ENCODE measurements around the gene NRG3. TPM values are rescaled to one million over a fixed set of nuclear protein-coding genes. Genes with fewer than 3 reads are reported as not detected.

NRG3 gene
- total and polyA plus RNA-seq, 2 donors (not counting 1 experiment from before 2014, with no cell fraction given), result not detected

DNA sequence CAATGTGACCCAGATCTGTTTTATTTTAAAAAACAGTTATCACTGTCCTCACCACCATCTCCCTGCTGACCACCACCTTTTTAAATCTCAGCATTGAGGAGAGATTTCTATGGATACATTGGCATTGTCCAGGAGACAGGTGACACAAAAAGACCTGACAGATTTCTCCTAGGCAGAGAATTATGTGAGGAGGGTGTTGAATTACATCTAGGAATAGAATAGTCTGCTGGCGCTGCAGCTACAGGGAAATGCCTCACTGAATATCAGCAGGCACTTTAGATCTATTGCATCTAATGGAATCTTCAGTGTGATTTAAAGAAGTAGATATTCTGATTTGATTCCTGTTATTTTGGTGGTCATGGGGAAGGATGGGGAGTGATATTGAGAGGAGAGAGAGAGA is 593.5 kb downstream of the NRG3 start:
- no peak overlapping the region for H3K4me2 ChIP-seq (ENCODE audit: extremely low read depth, insufficient read depth, low read length)
- no peak for TF ChIP-seq CTCF (conservative IDR thresholded peaks at IDR 0.05 in 1 of 2, IDR thresholded peaks at IDR 0.05 in 1 of 2; ENCODE audit: low read depth in 1 of 2, low read length in 2 of 2)
- no peak for TF ChIP-seq EZH2 (IDR thresholded peaks at IDR 0.05; ENCODE audit: low read length, missing control alignments)
- no peaks in the 10 kb centered on the region for H3K27me3 ChIP-seq (ENCODE audit: control insufficient read depth, insufficient read depth, low read length)
- no peak overlapping the region for H2AFZ ChIP-seq (ENCODE audit: low read length)
- H3K9me3 ChIP-seq (ENCODE audit: control insufficient read depth, insufficient read depth, low read depth, low read length), result no peaks in the 10 kb centered on the region
- no peaks in the 10 kb centered on the region for H3K79me2 ChIP-seq (ENCODE audit: control insufficient read depth, insufficient read depth, low read length)
- no peaks in the 10 kb centered on the region for H4K20me1 ChIP-seq (ENCODE audit: control insufficient read depth, extremely low read depth, insufficient read depth, low read length)
- DNase-seq (ENCODE audit: low read depth in 2 of 2), result no peak
- no peak overlapping the region for H3K9ac ChIP-seq (ENCODE audit: insufficient read depth, low read length)
- H3K4me1 ChIP-seq (ENCODE audit: control insufficient read depth, extremely low read depth, insufficient read depth, low read length), result no peaks in the 10 kb centered on the region
- H3K36me3 ChIP-seq (ENCODE audit: control insufficient read depth, insufficient read depth, low read length), result no peaks in the 10 kb centered on the region
- H3K27ac ChIP-seq (ENCODE audit: insufficient read depth, low read length), result no peak overlapping the region
- H3K4me3 ChIP-seq (replicated peaks in 1 of 4; ENCODE audit: control extremely low read depth in 1 of 4, insufficient read depth in 1 of 4, low read depth in 3 of 4, low read length in 4 of 4), result no peak overlapping the region

DNA sequence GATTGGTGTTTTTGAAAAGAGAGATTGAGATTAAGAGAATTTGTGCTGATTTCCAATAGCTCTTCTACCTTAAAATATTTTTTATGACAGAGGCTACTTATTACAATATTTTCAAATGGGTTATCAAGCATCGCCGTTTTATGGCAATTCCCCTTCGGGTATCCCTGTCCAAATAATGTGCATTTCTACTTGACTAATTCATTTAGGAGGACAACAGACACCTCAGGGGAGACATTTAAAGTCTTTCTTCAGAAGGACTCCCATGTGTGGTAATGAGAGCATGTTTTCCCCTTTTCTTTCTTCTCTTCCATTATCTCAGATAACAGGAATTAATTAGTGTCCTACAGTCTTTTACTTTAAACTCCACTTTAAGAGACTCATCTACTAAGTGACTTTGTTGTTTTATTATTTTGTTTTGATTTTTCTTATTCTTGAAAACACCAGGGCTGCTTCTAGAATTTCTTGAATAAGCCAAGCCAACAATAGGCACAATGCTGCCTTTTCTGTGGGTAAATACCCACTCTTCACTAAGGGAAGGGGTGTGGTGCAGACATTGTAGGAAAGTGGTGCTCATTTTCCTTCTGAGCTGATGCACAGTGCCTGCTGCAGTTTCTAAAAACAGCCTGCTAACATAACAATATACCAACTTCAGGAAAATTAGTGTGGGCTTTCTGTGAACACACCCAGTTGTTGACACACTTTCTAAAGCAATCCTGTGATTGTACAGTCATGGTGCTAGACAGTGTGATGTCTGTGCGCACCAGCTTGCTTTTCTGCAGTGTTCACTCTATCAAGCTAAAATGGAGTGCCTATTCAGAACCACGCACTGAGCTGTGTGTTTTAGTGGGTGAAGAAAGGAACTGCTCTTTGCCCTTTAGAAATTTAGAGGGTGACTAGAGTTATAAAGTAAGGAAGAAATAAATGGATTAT is 597.7 kb downstream of the NRG3 start:
- Histone ChIP-seq H3K9ac (ENCODE audit: insufficient read depth, low read length) (no peak overlapping the region), H3K4me2 (ENCODE audit: extremely low read depth, insufficient read depth, low read length) (no peak overlapping the region), H3K79me2 (ENCODE audit: control insufficient read depth, insufficient read depth, low read length) (no peaks in the 10 kb centered on the region), H3K4me3 (replicated peaks in 1 of 4; ENCODE audit: control extremely low read depth in 1 of 4, insufficient read depth in 1 of 4, low read depth in 3 of 4, low read length in 4 of 4) (no peak overlapping the region), H3K9me3 (ENCODE audit: control insufficient read depth, insufficient read depth, low read depth, low read length) (no peaks in the 10 kb centered on the region), H3K27ac (ENCODE audit: insufficient read depth, low read length) (no peak overlapping the region), H3K27me3 (ENCODE audit: control insufficient read depth, insufficient read depth, low read length) (no peaks in the 10 kb centered on the region), H3K4me1 (ENCODE audit: control insufficient read depth, extremely low read depth, insufficient read depth, low read length) (no peaks in the 10 kb centered on the region), H3K36me3 (ENCODE audit: control insufficient read depth, insufficient read depth, low read length) (no peaks in the 10 kb centered on the region), H4K20me1 (ENCODE audit: control insufficient read depth, extremely low read depth, insufficient read depth, low read length) (no peaks in the 10 kb centered on the region), H2AFZ (ENCODE audit: low read length) (no peak overlapping the region)
- no peak for DNase-seq (ENCODE audit: low read depth in 2 of 2)
- no peak for TF ChIP-seq EZH2 (IDR thresholded peaks at IDR 0.05; ENCODE audit: low read length, missing control alignments)
- TF ChIP-seq CTCF (conservative IDR thresholded peaks at IDR 0.05 in 1 of 2, IDR thresholded peaks at IDR 0.05 in 1 of 2; ENCODE audit: low read depth in 1 of 2, low read length in 2 of 2), result no peak

DNA sequence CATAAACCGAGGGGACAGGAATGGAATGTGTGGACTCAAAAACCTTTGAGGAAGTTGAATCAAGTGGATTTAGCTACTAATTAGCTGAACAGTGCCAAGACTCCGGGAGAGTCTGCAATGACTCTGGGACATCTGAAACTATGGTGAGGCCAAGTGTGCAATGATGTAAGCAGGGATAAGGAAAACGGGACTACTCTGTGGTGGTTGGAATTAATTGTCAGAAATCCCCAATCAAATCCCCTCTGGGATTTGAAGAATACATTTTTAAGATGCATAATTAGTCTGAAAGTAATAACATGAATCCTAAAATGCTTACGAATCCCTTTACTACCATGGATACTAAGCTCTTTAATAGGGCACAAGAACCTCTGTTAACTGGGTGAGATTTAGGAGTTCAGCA is 602.8 kb downstream of the NRG3 start:
- Histone ChIP-seq H3K4me3 (replicated peaks in 1 of 4; ENCODE audit: control extremely low read depth in 1 of 4, insufficient read depth in 1 of 4, low read depth in 3 of 4, low read length in 4 of 4) (no peak overlapping the region), H3K27ac (ENCODE audit: insufficient read depth, low read length) (no peak overlapping the region), H3K27me3 (ENCODE audit: control insufficient read depth, insufficient read depth, low read length) (no peaks in the 10 kb centered on the region), H3K79me2 (ENCODE audit: control insufficient read depth, insufficient read depth, low read length) (no peaks in the 10 kb centered on the region), H3K4me2 (ENCODE audit: extremely low read depth, insufficient read depth, low read length) (no peak overlapping the region), H3K9me3 (ENCODE audit: control insufficient read depth, insufficient read depth, low read depth, low read length) (no peaks in the 10 kb centered on the region), H2AFZ (ENCODE audit: low read length) (no peak overlapping the region), H4K20me1 (ENCODE audit: control insufficient read depth, extremely low read depth, insufficient read depth, low read length) (no peaks in the 10 kb centered on the region), H3K36me3 (ENCODE audit: control insufficient read depth, insufficient read depth, low read length) (no peaks in the 10 kb centered on the region), H3K4me1 (ENCODE audit: control insufficient read depth, extremely low read depth, insufficient read depth, low read length) (no peaks in the 10 kb centered on the region), H3K9ac (ENCODE audit: insufficient read depth, low read length) (no peak overlapping the region)
- TF ChIP-seq EZH2 (IDR thresholded peaks at IDR 0.05; ENCODE audit: low read length, missing control alignments) (no peak), CTCF (conservative IDR thresholded peaks at IDR 0.05 in 1 of 2, IDR thresholded peaks at IDR 0.05 in 1 of 2; ENCODE audit: low read depth in 1 of 2, low read length in 2 of 2) (no peak)
- no peak for DNase-seq (ENCODE audit: low read depth in 2 of 2)

All from fibroblast of lung (primary cell).